Erythroblast (primary cell): Measurements from ENCODE around the gene UNCX.

Experiments used
- GATA1 ChIP-seq: IDR thresholded peaks from 2 replicates; pipeline ENCODE4 v1.6.1; 2011; ENCODE audit warnings: low read depth, mild to moderate bottlenecking, control low read depth, low read length, moderate library complexity
- POLR2A ChIP-seq: IDR thresholded peaks from 2 replicates; pipeline ENCODE4 v1.6.1; 2011; ENCODE audit warnings: mild to moderate bottlenecking, low read length

DNA sequence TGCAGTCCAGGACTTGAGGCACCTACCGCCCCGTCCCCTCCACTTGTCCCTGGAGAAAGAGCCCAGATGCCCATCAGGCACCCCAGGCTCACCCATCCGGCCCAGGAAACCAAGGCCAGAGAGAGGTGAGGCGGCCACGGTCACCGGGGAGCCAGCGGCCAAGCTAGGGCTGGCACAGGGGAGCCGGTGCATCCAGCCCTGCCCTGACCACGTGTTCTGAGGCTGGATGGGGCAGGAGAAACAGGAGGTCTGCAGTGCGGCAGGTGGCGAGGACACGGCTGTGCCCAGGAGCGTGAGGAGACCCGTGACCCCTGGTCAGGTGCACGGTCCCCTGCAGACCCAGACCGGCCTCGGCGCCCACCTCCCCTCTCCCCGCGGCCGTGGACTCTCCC is 27.6 kb downstream of the UNCX start:
- TF ChIP-seq POLR2A: no peak
- TF ChIP-seq GATA1: no peak
